ENCODE measurements around the gene ARV1. TPM values are rescaled to one million over a fixed set of nuclear protein-coding genes. Genes with fewer than 3 reads are reported as not detected.
A peak's percentile ranks its signal among the peaks of the same experiment; 100 is the strongest.
"Not testable (repeated sequence)": the region's sequence is repeated elsewhere in the genome, so short reads cannot be mapped to it uniquely, and the experiment has no call there.

The ARV1 gene
- polyA plus RNA-seq, 2 of the 4 experiments (the other 2 are of a cell fraction), result 31.2 to 50.0 TPM

- POLR2A ChIA-PET, result no interaction called here
- no peak overlapping the region for H3K4me2 ChIP-seq
These were observed 68.0 kb downstream of the ARV1 start for GRCh38 chr1:231046730-231047395.

GRCh38 chr1:231047529-231047928 is 68.6 kb downstream of the ARV1 start:
- ATAC-seq, FAIRE-seq: not testable (repeated sequence)
- CTCF ChIA-PET, result interaction anchor here (1.0 kb wide), 1 partner anchor 19 kb away, joined by 4 read pairs; no protein-coding TSS in a partner anchor

More at GRCh38 chr1:231046730-231047395, 68.0 kb downstream of the ARV1 start:
- H3K4me3 ChIP-seq, result no peak overlapping the region
- WGBS (ENCODE audit: missing lambda C conversion rate), result 11% methylated on average over 2 of the region's 2 CpGs
- FAIRE-seq (no peak), ATAC-seq (no peak), DNase-seq (ENCODE audit: low read depth in 1 of 2, low spot score in 1 of 2) (no peak)
- CTCF ChIA-PET, result interaction anchor here (1.0 kb wide), 1 partner anchor 19 kb away, joined by 4 read pairs; no protein-coding TSS in a partner anchor
- H3K4me1 ChIP-seq, result peaks cover 16% of the 10 kb centered on the region; the same call in 2 of the 3 replicates
- peaks cover 7% of the 10 kb centered on the region for H3K9me3 ChIP-seq
- TF ChIP-seq EP300 (IDR thresholded peaks at IDR 0.05) (no peak), KDM5A (IDR thresholded peaks at IDR 0.05) (no peak), SREBF2 (IDR thresholded peaks at IDR 0.05) (no peak), GATA3 (IDR thresholded peaks at IDR 0.05; ENCODE audit: borderline replicate concordance) (no peak), ZC3H11A (IDR thresholded peaks at IDR 0.05) (no peak), USF2 (IDR thresholded peaks at IDR 0.05) (no peak), REST (IDR thresholded peaks at IDR 0.05) (no peak), FOSL2 (IDR thresholded peaks at IDR 0.05) (no peak), FOSL2 (CRISPR knock-in tag; IDR thresholded peaks at IDR 0.05) (no peak), ATOH8 (CRISPR knock-in tag; IDR thresholded peaks at IDR 0.05; ENCODE audit: low read depth) (no peak), KDM1A (IDR thresholded peaks at IDR 0.05; ENCODE audit: low read depth) (no peak), HOXA7 (CRISPR knock-in tag; IDR thresholded peaks at IDR 0.05) (no peak), ESRRA (IDR thresholded peaks at IDR 0.05; ENCODE audit: borderline replicate concordance, low read length) (no peak), CTCF (IDR thresholded peaks at IDR 0.05) (no peak), HEYL (CRISPR knock-in tag; IDR thresholded peaks at IDR 0.05) (no peak), MAZ (IDR thresholded peaks at IDR 0.05; ENCODE audit: borderline replicate concordance, low read depth, low read length) (no peak), ZSCAN20 (CRISPR knock-in tag; IDR thresholded peaks at IDR 0.05) (no peak), E2F6 (IDR thresholded peaks at IDR 0.05; ENCODE audit: borderline replicate concordance, low read depth) (no peak), BHLHE40 (IDR thresholded peaks at IDR 0.05; ENCODE audit: low read depth, low read length) (no peak), POLR2AphosphoS2 (conservative IDR thresholded peaks at IDR 0.05; ENCODE audit: low read length) (no peak), ZNF302 (CRISPR knock-in tag; IDR thresholded peaks at IDR 0.05) (no peak)
- H3K27ac ChIP-seq, result no peak overlapping the region

GRCh38 chr1:231048419-231048818 is 69.5 kb downstream of the ARV1 start:
- CTCF ChIA-PET, result interaction anchor here (0.7 kb wide), 1 partner anchor 58 kb away, joined by 3 read pairs; no protein-coding TSS in a partner anchor
- 83% methylated on average over 9 of the region's 9 CpGs for WGBS (ENCODE audit: missing lambda C conversion rate)
- DNase-seq (ENCODE audit: low read depth in 1 of 2, low spot score in 1 of 2); FAIRE-seq; POLR2A ChIA-PET; H3K4me3 ChIP-seq; ATAC-seq; H3K4me2 ChIP-seq; H3K9me3 ChIP-seq: not testable (repeated sequence)
- peaks cover 21% of the 10 kb centered on the region; the same call in 2 of the 3 replicates for H3K4me1 ChIP-seq
- peak overlapping the region in 1 of 2 experiments; percentile 0; a peak in 1 of 6 replicates for H3K27ac ChIP-seq

More at GRCh38 chr1:231047529-231047928, 68.6 kb downstream of the ARV1 start:
- DNase-seq (ENCODE audit: low read depth in 1 of 2, low spot score in 1 of 2); H3K4me2 ChIP-seq; POLR2A ChIA-PET; H3K4me3 ChIP-seq; H3K27ac ChIP-seq; H3K9me3 ChIP-seq: not testable (repeated sequence)
- peaks cover 16% of the 10 kb centered on the region; the same call in 2 of the 3 replicates for H3K4me1 ChIP-seq

Data from A549 (cell line).